Activated gamma-delta T cell treated with Interleukin-2 at 50 U/mL for 16 hours (primary cell): ENCODE measurements around the gene ANKRD17.
"Not testable (repeated sequence)": the region's sequence is repeated elsewhere in the genome, so short reads cannot be mapped to it uniquely, and the experiment has no call there.

Experiments
- DNase-seq: peaks from one replicate; pipeline ENCODE4 v3.0.0-alpha.2; 2020

ANKRD17 gene

GRCh38 chr4:73258686-73259570 lies at the start of gene ANKRD17:
TSS of gene ANKRD17 (minus strand) at chr4:73258798. CDS start at chr4:73258668, 130 bp downstream.
- peak; percentile 84 for DNase-seq

GRCh38 chr4:73308286-73308685 lies 49.7 kb upstream of the ANKRD17 start:
- DNase-seq = no peak

GRCh38 chr4:73303711-73304110 lies 45.1 kb upstream of the ANKRD17 start:
- DNase-seq = no peak

- no peak for DNase-seq
Observed at GRCh38 chr4:73299548-73300280, 41.1 kb upstream of the ANKRD17 start.

- DNase-seq = not testable (repeated sequence)
Observed at GRCh38 chr4:73292661-73293060, 34.1 kb upstream of the ANKRD17 start.

- DNase-seq = no peak
Observed at GRCh38 chr4:73281982-73282381, 23.4 kb upstream of the ANKRD17 start.

- DNase-seq = no peak
Observed at GRCh38 chr4:73281396-73281795, 22.8 kb upstream of the ANKRD17 start.

GRCh38 chr4:73277201-73277600 lies 18.6 kb upstream of the ANKRD17 start:
- DNase-seq = no peak

GRCh38 chr4:73275318-73275654 lies 16.7 kb upstream of the ANKRD17 start:
- DNase-seq = no peak

- DNase-seq = no peak
Observed at GRCh38 chr4:73272816-73273215, 14.2 kb upstream of the ANKRD17 start.

- no peak for DNase-seq
Observed at GRCh38 chr4:73267050-73267449, 8.5 kb upstream of the ANKRD17 start.

- no peak for DNase-seq
Observed at GRCh38 chr4:73259571-73260090, 1.0 kb upstream of the ANKRD17 start.

- DNase-seq = no peak
Observed at GRCh38 chr4:73258436-73258685, 237 bp downstream of the ANKRD17 start.

- DNase-seq = no peak
Observed at GRCh38 chr4:73257651-73258435, 755 bp downstream of the ANKRD17 start.

GRCh38 chr4:73257234-73257633 lies 1.4 kb downstream of the ANKRD17 start:
- DNase-seq = peak; percentile 58

- not testable (repeated sequence) for DNase-seq
Observed at GRCh38 chr4:73255847-73256246, 2.8 kb downstream of the ANKRD17 start.

- no peak for DNase-seq
Observed at GRCh38 chr4:73252001-73252400, 6.6 kb downstream of the ANKRD17 start.

GRCh38 chr4:73251384-73251783 lies 7.2 kb downstream of the ANKRD17 start:
- no peak for DNase-seq

GRCh38 chr4:73250642-73251041 lies 8.0 kb downstream of the ANKRD17 start:
- no peak for DNase-seq

- no peak for DNase-seq
Observed at GRCh38 chr4:73248821-73249220, 9.8 kb downstream of the ANKRD17 start.

GRCh38 chr4:73248416-73248815 lies 10.2 kb downstream of the ANKRD17 start:
- no peak for DNase-seq

GRCh38 chr4:73247100-73247499 lies 11.5 kb downstream of the ANKRD17 start:
- no peak for DNase-seq

- DNase-seq = no peak
Observed at GRCh38 chr4:73245955-73246354, 12.6 kb downstream of the ANKRD17 start.
